Activated CD4-positive, alpha-beta T cell treated with anti-CD3 and anti-CD28 coated beads, Interleukin-2, amount 50 U/mL, for 4 hours (primary cell): ENCODE measurements around the gene LAMA5.

ENCODE experiments used
- DNase-seq, 2 experiments: peaks; one replicate each; pipeline ENCODE4 v3.0.0-alpha.2; 2020

Gene LAMA5

DNA sequence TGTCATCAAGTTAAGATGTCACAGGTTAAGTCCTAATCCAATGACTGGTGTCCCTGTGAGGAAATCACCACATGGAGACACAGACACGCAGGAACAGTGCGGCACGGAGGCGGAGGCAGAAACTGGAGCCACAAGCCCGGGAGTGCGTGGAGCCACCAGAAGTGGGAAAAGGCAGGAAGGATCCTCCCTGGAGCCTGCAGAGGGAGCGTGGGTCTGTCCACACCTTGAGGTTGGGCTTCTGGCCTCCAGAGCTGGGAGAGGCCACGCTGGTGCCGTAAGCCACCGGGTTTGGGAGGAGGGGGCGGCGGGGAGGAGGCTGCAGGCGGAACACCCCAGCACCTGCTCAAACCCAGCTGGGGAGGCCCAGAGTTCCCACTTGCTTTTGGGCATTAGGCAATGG lies 36.2 kb upstream of the LAMA5 start:
- no peak for DNase-seq

- no peak for DNase-seq
Observed at GRCh38 chr20:62402456-62403150, 35.5 kb upstream of the LAMA5 start.

GRCh38 chr20:62401331-62401779 lies 34.2 kb upstream of the LAMA5 start:
- DNase-seq, result no peak

DNA sequence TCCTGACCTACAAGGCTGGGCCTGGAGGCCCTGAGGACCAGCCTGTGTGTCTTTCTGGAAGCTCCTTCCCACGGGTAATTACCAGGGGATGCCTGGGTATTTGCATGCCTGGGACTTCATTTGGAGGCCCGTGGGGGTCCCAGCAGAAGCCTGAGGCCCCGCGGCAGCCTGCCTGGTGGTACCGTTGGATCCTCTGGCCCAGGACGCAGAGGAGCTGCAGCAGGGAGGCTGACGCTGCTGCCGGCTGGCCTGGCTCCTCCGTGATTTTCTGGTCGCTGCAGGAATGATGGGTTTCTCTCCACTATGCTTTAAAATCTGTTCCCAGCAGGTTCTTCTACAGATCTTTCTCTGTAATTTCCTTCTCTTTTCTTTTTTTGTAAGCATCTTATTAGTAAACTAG lies 33.4 kb upstream of the LAMA5 start:
- DNase-seq, result no peak

GRCh38 chr20:62400021-62400420 lies 32.9 kb upstream of the LAMA5 start:
- DNase-seq, result no peak

GRCh38 chr20:62398120-62398821 lies 31.2 kb upstream of the LAMA5 start:
- no peak for DNase-seq

DNA sequence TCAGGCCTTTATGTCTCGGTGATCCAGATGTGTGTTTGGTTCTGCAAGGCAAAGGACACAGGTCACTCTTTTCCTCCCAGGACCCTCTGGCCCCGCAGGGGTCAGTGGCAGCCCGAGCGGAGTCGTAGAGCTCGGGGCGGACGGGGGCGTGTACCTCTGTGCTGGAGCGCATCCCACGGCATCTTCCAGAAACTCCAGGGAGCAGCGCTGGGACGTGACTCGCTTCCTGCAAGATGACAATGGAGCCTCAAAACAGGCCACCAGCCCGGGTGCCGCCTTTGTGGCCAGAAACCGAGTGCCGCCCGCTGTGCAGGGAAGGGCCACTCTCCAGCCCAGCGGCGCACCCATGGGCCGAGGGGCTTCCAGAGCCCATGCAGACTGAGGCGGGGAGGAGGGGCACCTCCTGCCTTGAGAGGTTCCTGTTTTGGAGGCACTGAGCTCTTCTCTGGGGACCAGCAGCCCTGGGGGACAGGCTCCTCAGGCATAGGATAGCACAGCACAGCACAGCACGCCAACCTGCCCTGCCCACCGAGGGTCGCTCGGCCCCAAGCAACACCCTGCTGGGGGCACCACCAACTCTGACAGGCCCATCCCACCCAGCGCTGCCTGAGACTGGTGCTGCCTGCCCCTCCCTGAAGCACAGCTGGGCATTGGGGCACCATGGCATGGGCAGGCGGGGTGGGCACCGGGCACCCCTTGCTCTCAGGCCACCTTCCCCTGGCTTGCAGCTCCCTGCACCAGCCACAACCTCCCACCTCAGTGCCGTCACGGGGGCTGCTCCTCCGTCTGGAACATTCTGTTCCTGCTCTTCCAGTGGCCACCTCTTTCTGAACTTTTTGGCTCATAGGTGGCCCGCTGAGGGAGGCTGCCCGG lies 29.5 kb upstream of the LAMA5 start:
- DNase-seq, result no peak

DNA sequence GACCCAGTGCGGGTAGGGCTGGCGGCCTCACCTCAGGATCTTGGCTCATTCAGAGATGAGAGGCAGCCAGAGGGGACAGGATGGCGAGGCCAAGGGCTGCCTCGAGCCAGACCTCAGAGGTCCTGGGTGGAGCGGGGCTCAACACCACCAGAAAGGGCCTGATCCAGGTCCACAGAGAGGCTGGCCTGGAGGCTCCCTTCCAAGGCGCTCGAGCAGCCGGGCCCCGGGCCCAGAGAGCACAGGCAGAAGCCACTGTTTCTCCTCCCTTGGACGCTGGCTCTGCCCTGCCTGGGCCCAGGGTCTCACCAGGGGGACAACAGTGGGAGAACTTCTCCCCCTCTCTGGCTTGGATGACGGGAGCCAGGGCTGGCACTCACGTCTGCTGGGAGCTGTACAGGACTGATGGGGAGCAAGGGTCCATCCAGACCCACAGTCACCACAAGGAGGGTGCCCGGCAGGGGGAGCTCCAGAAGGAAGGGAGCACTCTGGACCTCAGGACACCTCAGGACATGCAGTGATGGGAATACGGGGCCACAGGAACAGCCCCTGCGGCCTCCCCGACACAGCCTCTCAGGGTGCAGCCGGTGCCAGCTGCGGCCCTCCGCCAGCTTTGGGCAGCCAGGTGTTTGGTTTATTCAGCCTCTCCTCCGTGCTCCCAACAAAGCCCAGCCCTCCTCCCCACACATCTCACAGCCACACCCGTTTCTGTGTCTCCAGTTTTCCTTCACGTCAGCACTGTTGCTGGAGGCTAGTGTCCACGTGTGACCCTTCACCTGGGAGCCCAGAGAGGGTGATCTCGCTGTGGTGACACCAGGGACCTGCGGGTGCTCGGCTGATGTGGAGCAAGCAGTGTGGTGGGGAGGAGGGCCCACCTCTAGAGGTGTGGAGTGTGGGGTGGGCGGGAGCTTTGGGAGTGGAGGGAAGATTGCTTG lies 28.5 kb upstream of the LAMA5 start:
- no peak for DNase-seq

- DNase-seq, result no peak
Observed at GRCh38 chr20:62394248-62395245, 27.4 kb upstream of the LAMA5 start.

- DNase-seq, result no peak
Observed at GRCh38 chr20:62393830-62394229, 26.7 kb upstream of the LAMA5 start.

GRCh38 chr20:62393335-62393665 lies 26.2 kb upstream of the LAMA5 start:
- no peak for DNase-seq

DNA sequence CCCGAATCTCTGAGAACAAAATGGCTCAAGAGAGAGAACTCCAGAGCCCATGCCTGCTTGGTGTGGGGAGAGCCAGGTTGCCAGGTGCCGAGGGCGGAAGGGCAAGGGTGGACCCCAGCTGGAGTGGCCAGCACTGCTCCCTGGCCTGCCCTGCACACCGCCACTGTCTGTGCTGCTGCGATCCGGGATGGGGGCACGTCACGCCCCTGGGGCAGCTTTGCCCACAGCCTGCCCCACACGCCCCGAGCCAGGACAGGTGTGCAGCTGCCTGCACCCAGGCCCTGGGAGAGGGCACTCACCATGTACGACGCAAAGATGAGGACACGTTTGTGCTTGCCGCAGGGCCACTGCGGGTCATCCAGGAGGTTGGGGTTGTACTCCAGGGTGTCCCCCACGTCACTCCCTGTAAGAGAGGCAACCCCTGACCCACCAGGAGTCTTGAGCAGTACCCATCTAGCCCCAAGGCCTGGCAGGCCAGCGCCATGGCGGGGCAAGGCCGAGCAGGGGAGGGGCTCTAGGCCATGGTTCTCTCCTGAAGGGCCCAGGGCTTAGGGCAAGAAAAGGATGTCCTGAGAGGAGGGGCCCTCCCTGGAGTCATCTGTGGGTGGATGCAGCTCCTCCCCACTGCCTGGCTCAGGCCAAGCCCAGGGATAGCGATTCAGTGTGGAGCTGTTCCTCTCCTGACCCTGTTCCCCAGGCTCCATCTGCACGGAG lies 25.7 kb upstream of the LAMA5 start:
- DNase-seq, result no peak

GRCh38 chr20:62392077-62392418 lies 24.9 kb upstream of the LAMA5 start:
- DNase-seq, result no peak

- no peak for DNase-seq
Observed at GRCh38 chr20:62391165-62392076, 24.3 kb upstream of the LAMA5 start.

DNA sequence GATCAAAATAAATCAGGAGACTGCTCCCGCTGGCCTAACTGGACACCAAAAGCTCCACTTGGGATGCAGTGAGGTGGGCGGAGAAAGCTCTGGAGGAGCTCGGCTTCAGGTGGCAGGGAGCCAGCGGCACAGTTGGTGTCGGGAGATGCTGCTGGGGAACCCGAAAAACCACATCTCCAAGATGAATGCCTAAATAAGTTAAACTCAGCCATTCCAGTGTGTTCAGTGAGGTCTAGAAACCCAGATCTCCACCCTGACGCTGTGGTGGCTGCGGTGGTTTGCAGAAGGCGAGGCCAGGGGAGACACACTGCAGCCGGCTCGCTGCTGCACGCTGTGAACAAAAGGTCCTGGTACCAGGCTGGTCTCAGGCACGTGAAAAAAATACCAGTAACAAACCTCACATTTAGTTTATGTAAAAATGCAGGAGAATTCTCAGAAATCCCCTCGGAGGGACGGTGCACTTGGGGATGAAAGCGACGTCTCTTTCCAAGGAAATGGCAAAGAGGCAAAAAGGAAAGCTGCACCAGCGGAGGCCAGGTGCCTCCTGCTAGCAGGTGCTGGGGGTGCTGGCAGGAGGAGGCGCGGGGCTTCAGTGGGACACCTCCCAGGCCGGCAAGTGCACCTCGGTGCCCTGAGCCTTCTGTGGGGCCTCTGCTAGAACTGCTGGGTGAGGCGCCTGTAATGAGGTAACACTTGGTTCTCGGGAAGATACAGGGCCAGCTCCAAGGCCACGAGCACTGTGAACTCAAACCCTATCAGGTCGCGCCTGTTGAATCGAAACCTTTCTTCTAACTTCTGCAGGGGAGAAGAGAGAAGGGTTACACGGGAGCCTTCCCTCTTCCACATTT lies 23.4 kb upstream of the LAMA5 start:
- DNase-seq, result no peak

DNA sequence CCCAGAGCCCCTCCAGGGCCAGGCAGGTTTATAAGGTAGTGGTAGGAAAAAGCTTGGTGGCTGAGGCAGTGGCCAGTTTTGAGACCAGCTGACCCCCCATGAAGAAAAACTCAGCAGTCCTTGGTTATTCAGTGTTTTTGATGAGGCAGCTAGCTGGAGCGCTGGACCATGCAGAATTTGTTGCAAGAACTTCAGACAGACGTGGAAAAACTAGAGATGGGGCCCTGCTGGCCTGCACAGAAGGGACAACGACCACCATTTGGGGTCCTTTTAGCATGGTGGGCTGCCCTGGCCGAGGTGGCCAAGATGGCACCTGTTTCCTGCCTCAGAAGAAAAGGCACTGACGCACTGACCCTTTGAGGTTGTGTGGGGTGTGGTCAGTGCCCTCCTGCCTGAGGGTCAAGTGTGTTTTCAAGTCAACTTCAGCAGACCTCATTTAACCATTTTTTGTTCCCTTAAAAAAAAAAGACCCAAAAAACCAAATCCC lies 22.5 kb upstream of the LAMA5 start:
- no peak for DNase-seq

GRCh38 chr20:62388839-62389600 lies 21.9 kb upstream of the LAMA5 start:
- DNase-seq, result no peak
